Right lung (tissue), 5 donors: Measurements from ENCODE around the gene BCKDHA. TPM values are rescaled to one million over a fixed set of nuclear protein-coding genes. Genes with fewer than 3 reads are reported as not detected.
"Not testable (repeated sequence)": the region's sequence is repeated elsewhere in the genome, so short reads cannot be mapped to it uniquely, and the experiment has no call there.

Experiments
- DNase-seq, 2 donors: peaks; one replicate each; pipeline ENCODE4 v3.0.0-alpha.2; 2013
- polyA plus RNA-seq, 5 donors: library from polyadenylated mRNA; unstranded; fragments of 120-200 nt; gene quantifications; one replicate each; pipeline versions ENCODE4 v1.2.1 to v1.2.3, GENCODE V29; 2013; ENCODE audit warnings: inconsistent platforms in 1 of 5, low replicate concordance in 1 of 5; ENCODE audit not compliant: insufficient read length in 5 of 5, insufficient read depth in 1 of 5

BCKDHA gene
- polyA plus RNA-seq, 5 donors, result 15.7 to 38.4 (median 31.3) TPM

- DNase-seq, result no peak
Measured at GRCh38 chr19:41442473-41443355, 45.1 kb downstream of the BCKDHA start, which contains the start of gene ERICH4. Gene ERICH4, plus strand, starts transcription at chr19:41443156. Its CDS starts 14 bp downstream, at chr19:41443170.

- DNase-seq, result no peak
Measured at GRCh38 chr19:41443813-41444455, 46.3 kb downstream of the BCKDHA start.

GRCh38 chr19:41445575-41445974 is 48.0 kb downstream of the BCKDHA start:
- DNase-seq, result no peak

GRCh38 chr19:41447732-41448332 is 50.2 kb downstream of the BCKDHA start:
- DNase-seq, result no peak

- peak; percentile 58 to 69 for DNase-seq
Measured at GRCh38 chr19:41449079-41449864, 51.7 kb downstream of the BCKDHA start.

GRCh38 chr19:41449865-41450178 is 52.2 kb downstream of the BCKDHA start:
- no peak for DNase-seq

- DNase-seq, result no peak
Measured at GRCh38 chr19:41452584-41453275, 55.1 kb downstream of the BCKDHA start.

- no peak for DNase-seq
Measured at GRCh38 chr19:41455936-41456335, 58.3 kb downstream of the BCKDHA start.

- peak in 1 of 2 donors; percentile 46 for DNase-seq
Measured at GRCh38 chr19:41456342-41456918, 58.8 kb downstream of the BCKDHA start.

GRCh38 chr19:41457241-41457640 is 59.6 kb downstream of the BCKDHA start:
- no peak for DNase-seq

GRCh38 chr19:41462497-41462896 is 64.9 kb downstream of the BCKDHA start:
- DNase-seq, result no peak

- DNase-seq, result not testable (repeated sequence)
Measured at GRCh38 chr19:41463257-41464256, 65.9 kb downstream of the BCKDHA start.

Other genes with a start within 250 kb of the BCKDHA start
- 1 to 10 TPM; 1.8 to 5.7 (median 4.1) TPM for gene CYP2S1, start 204.6 kb upstream of the BCKDHA start, polyA plus RNA-seq
- 10 to 100 TPM; 24.3 to 42.3 (median 29.6) TPM for gene AXL, start 178.6 kb upstream of the BCKDHA start, polyA plus RNA-seq
- gene HNRNPUL1, start 133.4 kb upstream of the BCKDHA start, polyA plus RNA-seq, result 100 to 1,000 TPM; 195 to 226 (median 213) TPM
- gene CCDC97, start 87.6 kb upstream of the BCKDHA start, polyA plus RNA-seq, result 10 to 100 TPM; 28.8 to 39.3 (median 29.3) TPM
- gene TGFB1, start 43.9 kb upstream of the BCKDHA start, polyA plus RNA-seq, result 10 to 100 TPM; 23.8 to 41.2 (median 30.2) TPM
- 1 to 10 TPM; 6.3 to 8.8 (median 8.5) TPM for gene B9D2, start 33.7 kb upstream of the BCKDHA start, polyA plus RNA-seq
- 10 to 100 TPM; 10.5 to 20.2 (median 17.6) TPM for gene TMEM91, start 21.3 kb upstream of the BCKDHA start, polyA plus RNA-seq
- 10 to 100 TPM; 11.5 to 19.7 (median 14.7) TPM for gene EXOSC5, start 459 bp upstream of the BCKDHA start, polyA plus RNA-seq
- gene B3GNT8, start 29.6 kb downstream of the BCKDHA start, polyA plus RNA-seq, result 1 to 10 TPM; 4.0 to 9.0 (median 5.9) TPM
- 10 to 100 TPM; 46.1 to 59.7 (median 52.9) TPM for gene DMAC2, start 42.1 kb downstream of the BCKDHA start, polyA plus RNA-seq
- under 1 TPM; 0.44 to 0.75 (median 0.55) TPM for gene ERICH4, start 45.3 kb downstream of the BCKDHA start, polyA plus RNA-seq
- gene CEACAM21, start 178.3 kb downstream of the BCKDHA start, polyA plus RNA-seq, result 1 to 10 TPM; 3.6 to 9.1 (median 7.2) TPM
- under 1 TPM in 4 of 5 donors, not detected in 1; 0.10 to 0.66 (median 0.30) TPM for gene CEACAM4, start 229.3 kb downstream of the BCKDHA start, polyA plus RNA-seq